Ecto neural progenitor cell (in vitro differentiated cells): ENCODE results near the gene SS18L1.
A peak's percentile ranks its signal among the peaks of the same experiment; 100 is the strongest.

Experiments used
- DNase-seq: peaks from one replicate; pipeline ENCODE4 v3.0.0-alpha.2; 2018; ENCODE audit warnings: low spot score

Gene SS18L1

DNA sequence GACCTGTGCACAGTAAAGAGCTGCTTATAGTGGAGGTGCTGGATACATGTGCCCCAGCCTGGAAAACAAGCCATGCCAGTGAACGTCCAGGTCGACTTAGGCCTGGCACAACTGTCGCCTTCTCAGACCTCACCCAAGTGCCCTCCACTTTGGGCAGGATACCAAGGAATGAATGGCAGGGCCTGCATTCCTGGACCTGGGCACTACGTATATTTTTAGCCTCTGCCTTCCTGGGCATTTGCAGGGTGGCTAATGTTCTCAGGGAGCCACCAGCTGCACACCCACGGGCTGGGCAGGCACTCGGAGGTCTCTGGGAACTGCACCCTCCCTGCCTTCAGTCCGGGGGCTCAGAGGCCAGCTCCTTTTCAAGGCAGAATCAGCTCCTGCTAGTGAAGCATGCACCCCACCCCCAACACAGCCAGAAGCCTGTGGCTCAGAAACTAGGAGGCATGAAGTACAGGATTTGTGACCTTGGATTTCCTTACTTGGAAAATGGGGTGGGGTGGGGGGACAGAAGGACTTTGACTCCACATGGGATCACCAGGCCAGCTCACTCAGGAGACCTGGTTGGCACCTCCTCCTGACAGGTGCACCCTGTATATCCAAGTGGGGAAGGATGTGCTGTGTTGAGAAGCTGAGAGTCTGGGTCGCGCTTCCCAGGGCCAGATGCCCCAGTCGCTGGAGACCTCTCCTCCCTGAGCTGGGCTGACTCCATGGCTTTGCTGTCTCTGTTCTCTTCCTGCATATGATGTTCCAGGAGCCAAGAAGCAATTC lies 23.8 kb upstream of the SS18L1 start:
- no peak for DNase-seq

DNA sequence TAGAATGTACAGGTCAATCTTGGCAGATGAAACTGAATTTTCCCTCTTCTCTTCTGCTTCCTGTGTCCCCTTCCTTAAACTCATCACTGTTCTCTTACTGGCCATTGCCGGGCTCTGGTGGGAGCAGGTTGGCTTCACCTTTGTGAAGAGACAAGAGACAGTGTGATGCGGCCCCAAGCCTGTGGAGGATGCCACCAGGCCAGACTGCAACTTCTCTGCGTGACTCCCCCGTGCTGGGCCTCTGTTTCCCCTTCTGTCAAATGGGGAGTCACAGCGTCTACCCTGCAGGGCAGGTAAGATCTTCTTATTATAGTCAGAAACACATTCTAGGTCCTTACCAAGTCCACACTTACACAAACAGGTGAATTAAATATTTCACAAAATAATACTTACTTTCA lies 23.2 kb upstream of the SS18L1 start:
- no peak for DNase-seq

DNA sequence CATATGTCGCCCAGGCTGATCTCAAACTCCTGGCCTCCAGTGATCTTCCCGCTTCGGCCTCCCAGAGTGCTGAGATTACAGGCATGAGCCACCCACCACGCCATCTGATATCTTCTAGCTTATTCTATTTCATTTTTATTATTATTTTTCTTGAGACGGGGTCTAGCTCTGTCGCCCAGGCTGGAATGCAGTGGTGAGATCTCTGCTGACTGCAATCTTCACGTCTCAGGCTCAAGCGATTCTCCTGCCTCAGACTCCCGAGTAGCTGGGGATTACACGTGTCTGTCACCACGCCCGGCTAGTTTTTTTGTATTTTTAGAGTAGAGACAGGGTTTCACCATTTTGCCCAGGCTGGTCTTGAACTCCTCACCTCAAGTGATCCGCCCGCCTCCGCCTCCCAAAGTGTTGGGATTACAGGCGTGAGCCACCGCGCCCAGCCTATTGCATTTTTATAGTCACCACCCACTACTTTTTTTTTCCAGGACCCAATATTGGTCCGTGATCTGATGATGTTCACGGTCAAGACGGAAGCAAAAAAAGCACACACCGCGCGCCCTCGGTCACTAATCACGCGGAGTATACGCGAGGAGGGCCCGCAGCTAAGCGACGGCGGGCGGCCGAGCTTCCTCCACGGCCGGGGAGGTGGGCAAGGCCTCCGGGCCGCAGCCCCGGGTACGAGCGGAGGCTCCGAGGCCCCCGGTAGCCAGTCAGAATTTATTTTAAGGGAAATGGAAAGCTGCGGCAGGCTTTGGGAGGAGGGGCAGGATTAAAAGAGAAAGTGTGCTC lies 22.4 kb upstream of the SS18L1 start:
- no peak for DNase-seq

DNA sequence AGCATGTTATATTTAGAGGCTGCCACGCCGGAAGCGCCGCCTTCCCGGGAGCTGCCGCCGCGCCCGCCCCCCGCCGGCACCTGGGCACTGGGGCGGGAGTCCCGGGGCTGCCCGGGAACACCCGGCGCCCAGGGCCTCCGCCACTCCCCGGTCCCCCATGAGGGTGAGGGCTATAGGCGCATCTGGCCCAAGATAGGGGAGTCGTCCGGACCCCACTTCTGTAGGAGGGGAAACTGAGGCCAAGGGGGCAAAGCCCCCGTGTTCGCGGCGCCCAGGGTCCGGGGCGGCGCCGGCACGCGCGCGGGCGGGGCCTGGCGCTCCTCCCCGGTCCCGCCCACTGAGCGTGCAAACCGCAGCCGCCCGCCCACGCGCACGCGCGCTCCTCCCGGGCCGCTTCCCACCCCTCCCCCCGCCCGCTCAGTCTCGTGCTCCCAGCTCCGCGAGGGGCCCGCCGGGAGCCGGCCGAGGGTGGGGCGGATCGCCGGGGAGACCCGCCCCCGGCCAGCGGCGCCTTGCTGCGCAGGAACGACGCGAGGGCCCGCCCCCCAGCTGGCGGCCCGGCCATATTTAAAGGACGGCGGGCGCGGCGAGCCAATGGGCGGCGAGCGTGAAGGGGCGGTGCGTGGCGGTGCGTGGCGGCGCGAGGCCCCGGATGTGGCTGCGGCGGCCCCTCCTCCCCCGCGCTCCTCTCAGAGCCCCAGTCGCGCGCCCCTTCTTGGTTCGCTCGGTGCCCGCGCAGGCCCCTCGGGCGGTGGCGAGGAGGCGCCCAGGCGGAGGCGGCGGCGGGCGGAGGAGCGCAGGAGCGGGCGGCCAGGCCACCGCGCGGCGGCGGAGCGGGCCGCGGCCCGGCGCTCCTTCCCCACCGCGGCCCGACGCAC lies 21.6 kb upstream of the SS18L1 start, which contains the start of gene LSM14B:
Gene LSM14B (plus strand): TSS at position 700 of the 878 bp plus-strand sequence. CDS start 192 bp downstream, outside the sequence.
- DNase-seq: peak; percentile 97

DNA sequence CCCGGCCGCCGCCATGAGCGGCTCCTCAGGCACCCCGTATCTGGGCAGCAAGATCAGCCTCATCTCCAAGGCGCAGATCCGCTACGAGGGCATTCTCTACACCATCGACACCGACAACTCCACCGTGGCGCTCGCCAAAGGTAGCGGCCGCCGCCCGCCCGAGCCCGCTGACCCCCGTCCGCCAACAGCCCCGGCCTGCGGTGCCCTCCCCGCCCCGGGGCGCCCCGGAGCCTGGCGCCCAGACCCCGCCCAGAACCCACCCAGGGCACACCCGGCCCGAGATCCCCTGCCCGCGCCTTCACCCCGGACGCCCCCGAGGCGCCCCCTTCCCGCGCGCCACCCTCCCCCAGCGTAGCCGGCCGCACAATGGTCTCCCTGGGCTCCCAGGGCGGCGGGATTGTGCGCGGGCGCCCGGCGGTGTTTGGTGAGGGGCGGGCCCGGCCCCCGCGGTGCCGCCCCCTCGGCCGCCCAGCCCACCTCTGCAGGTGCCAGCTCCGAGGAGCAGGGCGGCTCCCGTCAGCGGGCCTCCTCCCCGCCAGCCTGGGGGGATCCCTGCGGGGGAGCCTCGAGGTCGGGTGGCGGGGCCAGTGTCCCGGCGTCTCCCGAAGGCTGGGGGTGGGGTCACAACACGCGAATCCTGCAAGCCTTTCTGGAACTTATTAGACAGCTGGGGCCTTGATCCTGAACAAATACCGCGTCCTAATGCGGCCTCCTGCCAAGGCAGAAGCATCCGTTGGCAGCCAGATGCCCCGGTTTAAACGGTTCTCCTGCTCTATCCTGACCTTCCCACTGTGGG lies 20.7 kb upstream of the SS18L1 start:
- peak; percentile 66 for DNase-seq

DNA sequence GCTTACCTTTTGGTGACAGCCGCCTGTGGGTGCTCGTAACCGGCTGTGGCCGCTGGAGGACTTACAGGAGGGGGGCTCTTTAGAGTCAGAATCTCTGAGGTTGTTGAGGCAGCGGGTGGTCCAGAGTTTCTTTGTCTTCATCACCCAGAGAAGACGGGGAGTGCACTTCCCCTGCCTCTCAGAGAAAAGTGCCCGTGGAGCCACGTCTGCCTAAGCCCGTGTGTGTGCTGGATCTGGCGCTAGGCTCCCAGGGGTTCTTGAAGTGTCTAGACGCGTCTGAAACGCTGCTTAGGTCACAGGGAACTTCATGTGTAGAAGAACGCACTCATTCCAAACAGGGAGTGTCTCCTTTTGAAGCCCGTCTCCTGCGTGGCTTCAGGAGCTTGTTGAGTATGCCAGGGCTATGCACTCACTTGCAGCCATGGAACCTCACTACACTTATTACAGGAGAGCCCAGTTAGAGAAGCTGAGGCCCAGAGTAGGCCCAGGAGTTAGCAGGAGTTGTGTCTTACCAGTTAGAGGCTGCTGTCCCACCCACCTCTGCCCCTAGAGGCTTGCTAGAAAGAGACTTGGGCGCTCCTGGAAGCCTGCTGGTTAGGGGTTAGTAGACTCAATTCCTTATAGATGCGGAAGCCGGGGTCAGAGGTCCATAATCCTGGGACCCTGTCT lies 20.0 kb upstream of the SS18L1 start:
- DNase-seq: no peak

DNA sequence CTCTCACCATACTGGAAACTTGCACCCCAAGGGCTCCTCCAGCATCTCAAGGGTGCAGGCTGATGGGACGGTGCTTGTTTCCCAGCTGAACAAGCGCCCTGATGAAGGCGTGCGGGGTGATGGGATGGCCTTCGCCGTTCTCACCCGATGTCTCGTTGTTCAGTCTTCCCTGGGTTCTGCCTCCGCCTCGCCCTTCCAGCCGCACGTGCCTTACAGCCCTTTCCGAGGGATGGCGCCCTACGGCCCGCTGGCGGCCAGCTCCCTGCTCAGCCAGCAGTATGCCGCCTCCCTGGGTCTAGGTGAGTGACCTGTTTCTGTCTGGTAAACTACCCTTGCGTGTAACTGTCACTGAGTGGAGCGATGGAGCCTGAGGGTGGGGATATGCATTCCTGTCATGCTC lies 17.4 kb upstream of the SS18L1 start:
- DNase-seq: no peak

DNA sequence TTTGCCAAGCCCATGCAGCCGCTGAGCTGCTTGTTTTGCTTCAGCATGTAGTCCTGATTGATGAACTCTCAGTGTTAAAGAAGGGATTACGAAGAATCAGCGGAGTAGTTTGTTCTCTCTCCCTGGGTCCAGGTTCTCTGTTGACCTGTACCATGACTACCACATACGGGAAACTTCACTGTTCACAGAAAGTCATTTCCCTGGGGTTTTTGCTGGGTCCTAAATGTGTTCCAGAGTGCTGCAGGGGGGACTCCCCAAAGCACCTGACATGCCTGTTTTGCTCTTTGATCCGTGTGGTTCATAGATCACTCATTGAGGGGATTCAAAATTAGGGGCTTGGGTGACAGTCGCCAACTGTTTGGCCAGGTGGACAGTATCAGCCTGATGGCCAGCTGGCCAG lies 15.8 kb upstream of the SS18L1 start:
- no peak for DNase-seq

DNA sequence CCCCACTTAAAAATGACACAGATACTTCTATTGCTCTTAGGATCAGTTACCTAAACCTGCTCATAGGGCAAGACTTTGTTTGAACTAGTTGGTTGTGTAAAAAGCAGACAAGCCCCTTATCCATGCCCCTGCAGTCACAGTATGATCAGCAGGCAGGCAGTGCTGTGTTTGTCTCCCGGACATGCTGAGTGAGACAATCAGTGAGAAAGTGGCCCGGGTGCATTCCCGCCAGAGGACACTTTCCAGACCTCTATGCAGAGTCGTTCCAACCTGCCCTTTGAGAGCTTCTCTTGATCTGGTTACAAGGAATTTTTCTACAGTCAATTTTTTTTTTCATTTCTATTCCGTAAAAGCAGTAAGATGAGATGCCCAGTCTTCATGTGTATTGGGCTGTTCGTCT lies 15.1 kb upstream of the SS18L1 start:
- no peak for DNase-seq

DNA sequence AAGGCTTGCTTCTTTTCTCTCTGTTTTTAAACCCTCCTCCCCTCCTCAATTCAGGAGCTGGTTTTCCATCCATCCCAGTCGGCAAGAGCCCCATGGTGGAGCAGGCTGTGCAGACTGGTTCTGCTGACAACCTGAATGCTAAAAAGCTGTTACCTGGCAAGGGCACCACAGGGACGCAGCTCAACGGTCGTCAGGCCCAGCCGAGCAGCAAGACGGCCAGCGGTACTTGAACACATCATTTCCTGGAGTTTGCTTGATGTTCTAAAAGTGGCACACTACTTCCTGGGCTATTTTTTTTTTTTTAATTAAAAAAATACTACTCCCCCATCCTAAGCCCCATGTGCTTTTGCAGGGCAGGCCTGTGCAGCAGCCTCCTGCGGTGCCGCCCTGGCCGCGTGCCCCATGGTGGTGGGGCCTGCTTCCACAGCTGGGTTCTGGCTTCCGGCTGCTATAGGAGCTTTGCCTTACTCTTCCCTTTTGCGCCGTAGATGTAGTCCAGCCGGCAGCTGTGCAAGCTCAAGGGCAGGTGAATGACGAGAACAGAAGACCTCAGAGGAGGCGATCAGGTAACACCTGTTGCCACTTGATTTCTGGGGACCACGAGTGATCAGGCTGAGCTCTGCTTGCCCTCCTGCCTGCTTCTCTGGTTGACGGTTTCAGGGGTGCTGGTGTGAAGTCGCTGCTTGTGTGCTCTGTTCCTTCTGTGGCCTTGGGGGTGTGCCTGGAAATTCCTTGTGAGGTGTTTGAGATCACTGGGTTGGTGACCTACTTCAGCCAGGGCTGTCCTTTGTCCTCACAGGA lies 13.6 kb upstream of the SS18L1 start:
- DNase-seq: no peak

DNA sequence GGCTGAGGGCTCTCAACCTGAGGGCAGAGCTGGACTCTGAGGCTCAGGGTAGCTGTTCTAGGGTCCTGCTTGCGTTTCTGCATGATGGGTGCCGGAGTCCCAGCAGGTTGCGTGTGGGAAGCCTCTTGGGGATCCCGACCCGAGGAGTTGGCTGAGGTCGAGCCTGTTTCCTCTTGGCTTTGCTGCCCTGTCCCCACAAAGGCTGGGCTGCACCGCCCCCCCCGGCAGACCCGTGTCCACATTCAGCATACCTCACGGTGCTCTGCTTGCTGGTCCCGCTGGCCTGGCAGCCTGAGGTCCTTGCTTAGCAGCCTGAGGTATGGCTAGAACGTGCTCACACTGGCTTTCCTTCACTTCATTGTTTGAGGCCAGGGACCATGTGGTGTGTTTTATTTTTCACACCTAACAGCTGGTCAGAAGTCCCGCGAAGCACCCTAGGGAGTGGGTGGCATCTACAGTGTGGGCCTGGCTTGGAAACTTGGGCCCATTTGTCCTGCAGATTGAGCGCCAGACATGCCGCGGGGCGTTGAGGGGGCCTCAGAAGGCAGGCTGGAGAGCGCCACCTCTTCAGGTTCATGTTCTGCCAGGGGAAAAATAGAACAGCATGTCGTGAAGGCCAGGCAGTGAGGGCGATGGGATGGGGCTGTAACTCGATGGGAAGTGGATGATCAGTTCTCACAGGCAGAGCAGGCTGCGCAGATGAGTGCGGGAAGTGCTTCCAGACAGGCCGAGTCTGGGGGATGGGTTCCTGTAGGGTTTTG lies 11.8 kb upstream of the SS18L1 start:
- DNase-seq: no peak

DNA sequence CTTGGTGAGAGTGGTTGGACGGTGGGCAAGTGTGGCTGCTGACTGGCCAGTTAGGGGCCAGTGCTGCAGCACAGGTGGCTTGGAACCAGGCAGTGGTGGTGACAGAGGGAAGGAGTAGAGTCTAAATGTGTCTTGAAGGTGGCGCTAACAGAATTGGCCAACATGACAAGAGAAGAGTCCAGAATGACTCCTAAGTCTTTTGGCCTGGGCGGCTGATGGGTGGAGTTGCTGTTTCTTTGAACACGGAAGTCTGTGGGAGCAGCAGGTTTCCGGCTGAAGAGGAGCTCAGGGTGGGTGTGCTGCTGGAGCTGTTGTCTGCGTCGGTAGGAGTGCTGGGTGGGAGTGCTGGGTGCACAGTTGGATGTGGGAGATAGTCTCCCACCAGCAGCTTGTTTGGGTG lies 11.1 kb upstream of the SS18L1 start:
- DNase-seq: no peak

DNA sequence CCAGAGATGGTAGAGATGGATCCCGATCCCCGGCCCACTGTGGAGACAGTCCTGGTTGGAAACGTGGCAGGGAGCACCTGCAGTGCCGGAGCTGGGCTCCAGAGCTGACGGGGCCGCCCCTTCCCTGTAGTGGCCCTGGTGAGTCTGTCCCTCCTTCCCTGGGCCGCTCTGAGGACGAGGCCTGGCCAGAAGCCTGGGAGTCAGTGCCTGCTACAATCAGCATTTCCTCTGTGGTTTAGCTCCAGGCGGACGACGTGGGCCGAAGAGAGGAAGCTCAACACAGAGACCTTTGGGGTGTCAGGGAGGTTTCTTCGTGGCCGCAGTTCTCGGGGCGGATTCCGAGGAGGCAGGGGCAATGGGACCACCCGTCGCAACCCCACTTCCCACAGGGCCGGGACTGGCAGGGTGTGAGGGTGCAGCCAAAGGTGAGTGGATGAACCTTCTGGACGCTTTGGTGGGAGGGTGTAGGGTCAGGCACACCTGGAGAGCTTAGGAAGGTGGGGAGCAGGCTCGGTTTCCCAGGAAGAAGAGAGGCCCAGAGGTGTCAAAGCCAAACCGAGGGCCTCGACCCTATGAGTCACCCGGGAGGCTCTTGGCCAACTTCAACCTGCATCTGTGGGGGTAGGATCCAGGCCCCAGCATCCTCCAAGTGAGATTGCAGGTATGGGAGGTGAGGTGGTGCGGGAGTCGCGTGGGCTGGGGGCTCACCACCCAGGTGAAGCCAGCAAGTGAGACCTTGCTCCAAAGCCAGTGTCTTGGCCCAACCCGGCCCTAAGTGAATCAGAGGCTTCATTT lies 10.3 kb upstream of the SS18L1 start:
- no peak for DNase-seq

DNA sequence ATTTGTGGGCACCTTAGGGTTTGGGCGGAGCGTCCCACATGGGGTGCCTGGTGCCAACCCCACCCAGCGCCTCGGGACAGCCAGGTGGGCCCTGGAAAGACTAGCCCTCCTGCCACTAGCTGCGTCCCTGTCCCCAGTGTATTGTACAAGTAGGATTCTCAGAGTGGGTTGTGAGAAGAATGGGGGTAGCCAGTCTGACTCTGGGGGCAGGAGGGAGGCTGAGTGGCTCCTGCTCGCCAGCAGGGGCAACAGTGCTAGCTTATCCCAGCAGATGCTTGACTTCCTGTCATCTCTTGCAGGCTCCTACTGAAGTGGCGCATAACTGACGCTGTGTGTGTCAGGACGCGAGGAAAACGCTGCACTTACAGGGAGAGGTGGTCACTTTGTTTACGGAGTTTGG lies 9.7 kb upstream of the SS18L1 start:
- DNase-seq: no peak

DNA sequence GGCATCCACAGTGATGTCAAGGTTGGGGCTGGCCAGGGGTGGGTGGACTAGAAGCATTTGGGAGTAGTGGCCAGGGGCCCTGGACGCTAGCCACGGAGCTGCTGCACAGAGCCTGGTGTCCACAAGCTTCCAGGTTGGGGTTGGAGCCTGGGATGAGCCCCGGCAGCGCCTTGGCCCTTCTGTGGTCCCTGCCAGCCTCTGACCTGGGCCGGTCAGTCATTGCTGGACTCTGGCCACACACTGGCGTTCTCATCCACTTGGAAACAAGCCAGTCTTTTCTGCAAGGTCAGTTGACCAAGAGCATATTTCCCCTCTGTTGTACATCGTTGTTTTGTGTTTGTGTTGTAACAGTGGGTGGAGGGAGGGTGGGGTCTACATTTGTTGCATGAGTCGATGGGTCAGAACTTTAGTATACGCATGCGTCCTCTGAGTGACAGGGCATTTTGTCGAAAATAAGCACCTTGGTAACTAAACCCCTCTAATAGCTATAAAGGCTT lies 8.8 kb upstream of the SS18L1 start:
- no peak for DNase-seq

DNA sequence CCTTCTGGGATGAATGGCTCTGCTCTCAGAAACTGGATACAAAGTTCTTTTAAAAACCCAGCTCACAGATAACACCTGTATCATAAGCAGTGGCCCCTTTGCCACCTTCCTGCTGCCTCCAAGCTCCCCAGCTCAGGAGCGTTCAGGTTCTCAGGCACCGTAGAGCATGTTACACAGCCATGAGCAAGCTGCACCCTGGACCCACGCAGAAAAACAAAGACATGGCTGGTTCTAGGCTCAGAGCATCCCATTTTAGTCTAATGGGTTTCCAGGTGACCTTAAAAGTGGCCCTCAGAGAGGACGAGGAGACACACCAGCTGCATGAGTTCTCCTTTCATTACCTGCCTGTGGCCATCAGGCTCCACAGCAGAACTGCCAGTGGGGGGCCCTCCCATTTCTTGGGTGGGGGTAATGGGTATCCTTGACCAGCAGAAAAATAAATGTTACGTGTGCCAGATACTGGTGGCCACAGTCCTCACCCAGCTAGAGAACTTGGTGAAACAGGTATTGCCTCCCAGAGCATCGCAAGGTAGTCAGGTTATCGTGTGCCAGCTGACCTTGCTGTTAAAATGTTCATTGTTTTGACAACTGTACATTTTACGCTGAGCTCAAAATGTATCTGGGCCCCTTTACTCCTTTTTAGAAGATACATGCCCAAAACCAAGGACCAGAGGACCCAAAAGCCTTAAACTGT lies 7.8 kb upstream of the SS18L1 start:
- no peak for DNase-seq

DNA sequence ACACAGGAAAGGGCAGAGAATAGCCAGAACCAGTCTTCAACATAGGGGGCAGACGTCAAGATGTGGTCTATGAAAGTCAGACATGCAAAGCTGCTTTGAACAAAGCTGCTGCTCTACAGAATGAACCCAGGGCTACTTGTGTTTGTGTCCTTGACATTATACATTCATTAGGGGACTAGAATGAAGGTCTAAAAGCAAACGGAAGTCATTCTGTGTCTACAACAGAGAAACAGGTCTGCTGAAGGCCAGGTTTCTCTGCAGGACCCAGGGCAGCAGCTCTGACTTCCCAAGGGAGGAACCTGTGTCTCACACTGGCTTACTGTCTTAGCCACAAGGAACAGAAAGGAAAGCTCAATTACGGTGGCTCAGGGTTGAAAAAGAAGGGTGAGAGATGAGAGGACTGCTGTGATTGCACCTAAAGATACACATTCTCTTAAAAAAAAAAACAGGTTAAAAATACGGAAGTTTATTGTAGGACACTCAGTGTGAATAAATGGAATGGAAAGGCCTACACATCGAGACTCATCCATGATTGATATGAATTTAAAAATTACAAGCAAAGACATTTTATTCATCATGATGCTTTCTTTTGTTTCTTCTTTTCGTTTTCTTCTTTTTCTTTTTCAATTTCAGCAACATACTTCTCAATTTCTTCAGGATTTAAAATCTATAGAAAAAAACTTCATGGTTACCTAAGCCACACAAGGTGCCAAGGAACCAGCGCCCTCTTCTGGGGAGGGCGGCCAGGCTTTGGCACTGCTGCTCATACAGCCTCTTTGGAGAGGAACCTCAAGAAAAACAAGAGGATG lies 7.1 kb upstream of the SS18L1 start:
- DNase-seq: peak; percentile 67
